Fibroblast of pulmonary artery (primary cell): ENCODE data around the gene DNAJB6.

Source experiments
- DNase-seq: peaks from one replicate; pipeline ENCODE4 v3.0.0-alpha.2; 2010; ENCODE audit warnings: low read depth
- H3K4me3 ChIP-seq: replicated peaks from 2 replicates; pipeline ENCODE4 v1.5.1; 2011; ENCODE audit warnings: low read depth, mild to moderate bottlenecking, control low read depth, low read length, moderate library complexity
- CTCF ChIP-seq: IDR thresholded peaks from 2 replicates; pipeline ENCODE4 v1.5.1; 2011; ENCODE audit warnings: mild to moderate bottlenecking, control low read depth, low read length, inconsistent platforms; ENCODE audit errors: missing control alignments

Gene DNAJB6

GRCh38 chr7:157295338-157295737 lies 41.5 kb upstream of the DNAJB6 start:
- no peak for TF ChIP-seq CTCF
- H3K4me3 ChIP-seq = no peak overlapping the region
- no peak for DNase-seq

GRCh38 chr7:157297185-157297584 lies 39.6 kb upstream of the DNAJB6 start:
- no peak for TF ChIP-seq CTCF
- DNase-seq = no peak
- H3K4me3 ChIP-seq = no peak overlapping the region

GRCh38 chr7:157299317-157299612 lies 37.5 kb upstream of the DNAJB6 start:
- DNase-seq = no peak
- H3K4me3 ChIP-seq = no peak overlapping the region
- no peak for TF ChIP-seq CTCF

GRCh38 chr7:157299613-157300368 lies 37.0 kb upstream of the DNAJB6 start:
- H3K4me3 ChIP-seq = no peak overlapping the region
- DNase-seq = no peak

GRCh38 chr7:157300369-157300825 lies 36.4 kb upstream of the DNAJB6 start:
- no peak for DNase-seq
- no peak overlapping the region for H3K4me3 ChIP-seq
- TF ChIP-seq CTCF = no peak

More at GRCh38 chr7:157299613-157300368, 37.0 kb upstream of the DNAJB6 start:
- no peak for TF ChIP-seq CTCF

- TF ChIP-seq CTCF = no peak
- no peak overlapping the region for H3K4me3 ChIP-seq
- no peak for DNase-seq
Measured at GRCh38 chr7:157301610-157302120, 35.1 kb upstream of the DNAJB6 start.
